ENCODE measurements around the gene PAPPA2. TPM values are rescaled to one million over a fixed set of nuclear protein-coding genes. Genes with fewer than 3 reads are reported as not detected.

The PAPPA2 gene
- total and polyA plus RNA-seq, 2 donors (not counting 1 experiment from before 2014, with no cell fraction given) = not detected

DNA sequence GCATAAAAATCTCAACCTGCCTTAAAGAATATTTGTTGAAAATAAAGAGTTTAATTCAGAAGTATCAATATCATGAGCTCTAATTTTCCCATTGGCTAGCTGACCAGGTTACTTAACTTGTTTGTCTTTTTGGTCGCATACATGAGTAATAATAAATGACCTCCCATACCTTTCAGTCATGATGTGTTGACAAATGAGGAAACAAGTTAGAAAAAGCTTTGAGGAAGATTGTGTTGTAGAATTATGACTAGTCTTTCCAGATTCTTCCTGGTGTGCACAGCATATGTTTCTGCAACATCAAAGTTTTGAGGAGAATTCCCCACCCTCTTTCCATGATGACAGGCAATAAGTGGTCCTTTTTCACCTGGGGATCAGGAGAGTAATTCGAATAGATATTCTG is 17.6 kb upstream of the PAPPA2 start:
- Histone ChIP-seq H3K4me3 (ENCODE audit: control extremely low read depth in 1 of 5, extremely low read depth in 1 of 5, insufficient read depth in 1 of 5, low read depth in 2 of 5, low read length in 4 of 5) (no peak overlapping the region), H2AFZ (ENCODE audit: insufficient read depth, low read depth, low read length, poor library complexity, severe bottlenecking) (no peak overlapping the region), H4K20me1 (ENCODE audit: control insufficient read depth, insufficient read depth, low read length, poor library complexity, severe bottlenecking) (no peaks in the 10 kb centered on the region), H3K9me3 (ENCODE audit: control extremely low read depth in 1 of 3, control insufficient read depth in 2 of 3, insufficient read depth in 1 of 3, low read length in 2 of 3) (no peaks in the 10 kb centered on the region), H3K4me1 (ENCODE audit: control insufficient read depth in 2 of 2, insufficient read depth in 2 of 2, low read length in 2 of 2) (no peaks in the 10 kb centered on the region), H3K27me3 (replicated peaks in 1 of 4; ENCODE audit: control extremely low read depth in 1 of 4, control insufficient read depth in 3 of 4, insufficient read depth in 4 of 4, low read length in 3 of 4) (no peaks in the 10 kb centered on the region), H3K36me3 (replicated peaks in 1 of 2; ENCODE audit: control extremely low read depth in 1 of 2, control insufficient read depth in 1 of 2, extremely low read depth in 1 of 2, insufficient read depth in 2 of 2, low read length in 1 of 2) (no peaks in the 10 kb centered on the region), H3K27ac (ENCODE audit: low read length in 2 of 2) (no peak overlapping the region), H3K4me2 (replicated peaks; ENCODE audit: low read depth, low read length, poor library complexity, severe bottlenecking) (no peak overlapping the region), H3K79me2 (ENCODE audit: control insufficient read depth, insufficient read depth, low read length) (no peaks in the 10 kb centered on the region), H3K9ac (ENCODE audit: low read length) (no peak overlapping the region)
- DNase-seq (no peak), ATAC-seq (ENCODE audit: low read depth) (no peak)
- H3K27ac Mint-ChIP-seq = no peak overlapping the region
- no peak overlapping the region for H3K4me3 Mint-ChIP-seq
- ChIA-PET CTCF (no interaction called here), POLR2A (no interaction called here)
- intact Hi-C loops (cut with micrococcal nuclease) = no loop called here
- no peaks in the 10 kb centered on the region for H3K9me3 Mint-ChIP-seq (ENCODE audit: insufficient read depth)
- peaks cover 7% of the 10 kb centered on the region for H3K27me3 Mint-ChIP-seq
- no peak for TF ChIP-seq EZH2 (IDR thresholded peaks at IDR 0.05; ENCODE audit: borderline replicate concordance, insufficient read depth, low read depth, low read length, poor library complexity, severe bottlenecking)
- no peak for TF ChIP-seq CTCF (IDR thresholded peaks at IDR 0.05)
- no peaks in the 10 kb centered on the region for H3K4me1 Mint-ChIP-seq
- WGBS (ENCODE audit: insufficient coverage) = no CpG with 5 or more reads among the region's 2 CpGs

GRCh38 chr1:176448340-176448739 is 14.6 kb upstream of the PAPPA2 start:
- 80% methylated on average over 1 of the region's 4 CpGs for WGBS (ENCODE audit: insufficient coverage)
- intact Hi-C loops (cut with micrococcal nuclease) = no loop called here
- ChIA-PET POLR2A (no interaction called here), CTCF (interaction anchor here (0.7 kb wide), 1 partner anchor 664 kb away, joined by 3 read pairs; no protein-coding TSS in a partner anchor)
- no peaks in the 10 kb centered on the region for H3K4me1 Mint-ChIP-seq
- H3K27ac ChIP-seq (ENCODE audit: low read length in 2 of 2) = no peak overlapping the region
- H3K9me3 ChIP-seq (ENCODE audit: control extremely low read depth in 1 of 3, control insufficient read depth in 2 of 3, insufficient read depth in 1 of 3, low read length in 2 of 3) = no peaks in the 10 kb centered on the region
- TF ChIP-seq CTCF (IDR thresholded peaks at IDR 0.05) = no peak
- no peak for TF ChIP-seq EZH2 (IDR thresholded peaks at IDR 0.05; ENCODE audit: borderline replicate concordance, insufficient read depth, low read depth, low read length, poor library complexity, severe bottlenecking)
- H3K79me2 ChIP-seq (ENCODE audit: control insufficient read depth, insufficient read depth, low read length) = no peaks in the 10 kb centered on the region
- ATAC-seq (ENCODE audit: low read depth) = no peak
- H2AFZ ChIP-seq (ENCODE audit: insufficient read depth, low read depth, low read length, poor library complexity, severe bottlenecking) = no peak overlapping the region
- no peak overlapping the region for H3K27ac Mint-ChIP-seq
- peaks cover 7% of the 10 kb centered on the region for H3K27me3 Mint-ChIP-seq
- H3K4me1 ChIP-seq (ENCODE audit: control insufficient read depth in 2 of 2, insufficient read depth in 2 of 2, low read length in 2 of 2) = no peaks in the 10 kb centered on the region
- H3K4me3 ChIP-seq (ENCODE audit: control extremely low read depth in 1 of 5, extremely low read depth in 1 of 5, insufficient read depth in 1 of 5, low read depth in 2 of 5, low read length in 4 of 5) = no peak overlapping the region
- H3K27me3 ChIP-seq (replicated peaks in 1 of 4; ENCODE audit: control extremely low read depth in 1 of 4, control insufficient read depth in 3 of 4, insufficient read depth in 4 of 4, low read length in 3 of 4) = no peaks in the 10 kb centered on the region
- H3K9me3 Mint-ChIP-seq (ENCODE audit: insufficient read depth) = no peaks in the 10 kb centered on the region
- H3K9ac ChIP-seq (ENCODE audit: low read length) = no peak overlapping the region
- H4K20me1 ChIP-seq (ENCODE audit: control insufficient read depth, insufficient read depth, low read length, poor library complexity, severe bottlenecking) = no peaks in the 10 kb centered on the region
- no peaks in the 10 kb centered on the region for H3K36me3 ChIP-seq (replicated peaks in 1 of 2; ENCODE audit: control extremely low read depth in 1 of 2, control insufficient read depth in 1 of 2, extremely low read depth in 1 of 2, insufficient read depth in 2 of 2, low read length in 1 of 2)
- H3K4me2 ChIP-seq (replicated peaks; ENCODE audit: low read depth, low read length, poor library complexity, severe bottlenecking) = no peak overlapping the region
- no peak overlapping the region for H3K4me3 Mint-ChIP-seq
- DNase-seq = no peak

Data from B cell (primary cell).